ENCODE measurements around the gene FLAD1. TPM values are rescaled to one million over a fixed set of nuclear protein-coding genes. Genes with fewer than 3 reads are reported as not detected.
A peak's percentile ranks its signal among the peaks of the same experiment; 100 is the strongest.

Gene FLAD1
- total and polyA plus RNA-seq, 8 donors, result 26.4 to 39.9 (median 30.2) TPM

GRCh38 chr1:155014709-155015508, 31.8 kb downstream of the FLAD1 start:
- H3K4me1 ChIP-seq, result peaks cover 33 to 90% of the 10 kb centered on the region in 2 donors

GRCh38 chr1:155015527-155016230, 32.5 kb downstream of the FLAD1 start:
- no peak overlapping the region for H3K4me3 ChIP-seq
- no peaks in the 10 kb centered on the region for H3K9me3 ChIP-seq
- peaks cover 0 to 65% of the 10 kb centered on the region in 2 donors for H3K36me3 ChIP-seq
- H3K27ac ChIP-seq, result peak overlapping the region in 1 of 2 donors; percentile 78
- no peaks in the 10 kb centered on the region for H3K27me3 ChIP-seq
- H3K4me1 ChIP-seq, result peaks cover 33 to 83% of the 10 kb centered on the region in 2 donors
- DNase-seq (no peak), ATAC-seq (no peak)
- TF ChIP-seq CTCF (IDR thresholded peaks at IDR 0.05), result no peak
- intact Hi-C loops (cut with DNase I), result no loop called here

More at GRCh38 chr1:155014709-155015508, 31.8 kb downstream of the FLAD1 start:
- Histone ChIP-seq H3K4me3 (no peak overlapping the region), H3K36me3 (peaks cover 0 to 65% of the 10 kb centered on the region in 2 donors), H3K9me3 (no peaks in the 10 kb centered on the region), H3K27ac (peak overlapping the region in 1 of 2 donors; percentile 78), H3K27me3 (no peaks in the 10 kb centered on the region)
- DNase-seq (no peak), ATAC-seq (no peak)
- TF ChIP-seq CTCF (IDR thresholded peaks at IDR 0.05), result no peak
- intact Hi-C loops (cut with DNase I), result no loop called here

GRCh38 chr1:155016231-155016831, 33.2 kb downstream of the FLAD1 start:
- Histone ChIP-seq H3K27ac (peak overlapping the region; percentile 74 to 78), H3K4me1 (peaks cover 30 to 76% of the 10 kb centered on the region in 2 donors), H3K27me3 (no peaks in the 10 kb centered on the region), H3K4me3 (peak overlapping the region in 1 of 2 donors; percentile 36), H3K36me3 (peaks cover 0 to 61% of the 10 kb centered on the region in 2 donors), H3K9me3 (no peaks in the 10 kb centered on the region)
- intact Hi-C loops (cut with DNase I), result no loop called here
- no peak for TF ChIP-seq CTCF (IDR thresholded peaks at IDR 0.05)
- DNase-seq (no peak), ATAC-seq (no peak)

- peak in 3 of 4 donors; percentile 90 to 97 (median 92) for DNase-seq
- Histone ChIP-seq H3K4me3 (peak overlapping the region; percentile 26 to 36), H3K27ac (peak overlapping the region; percentile 74 to 78), H3K9me3 (no peaks in the 10 kb centered on the region), H3K27me3 (no peaks in the 10 kb centered on the region), H3K36me3 (peaks cover 0 to 56% of the 10 kb centered on the region in 2 donors), H3K4me1 (peaks cover 24 to 67% of the 10 kb centered on the region in 2 donors)
- intact Hi-C loops (cut with DNase I), result no loop called here
- TF ChIP-seq CTCF (IDR thresholded peaks at IDR 0.05), result peak; percentile 96 to 99
- peak; percentile 91 for ATAC-seq
These were observed 34.1 kb downstream of the FLAD1 start for GRCh38 chr1:155017041-155017945.

Data from left lung (tissue), 10 donors.